Glomerular visceral epithelial cell (primary cell): Measurements from ENCODE around the gene UQCC2.

Experiments used
- DNase-seq: peaks from one replicate; pipeline ENCODE4 v3.0.0-alpha.2; 2016; ENCODE audit errors: extremely low spot score

UQCC2 gene

DNA sequence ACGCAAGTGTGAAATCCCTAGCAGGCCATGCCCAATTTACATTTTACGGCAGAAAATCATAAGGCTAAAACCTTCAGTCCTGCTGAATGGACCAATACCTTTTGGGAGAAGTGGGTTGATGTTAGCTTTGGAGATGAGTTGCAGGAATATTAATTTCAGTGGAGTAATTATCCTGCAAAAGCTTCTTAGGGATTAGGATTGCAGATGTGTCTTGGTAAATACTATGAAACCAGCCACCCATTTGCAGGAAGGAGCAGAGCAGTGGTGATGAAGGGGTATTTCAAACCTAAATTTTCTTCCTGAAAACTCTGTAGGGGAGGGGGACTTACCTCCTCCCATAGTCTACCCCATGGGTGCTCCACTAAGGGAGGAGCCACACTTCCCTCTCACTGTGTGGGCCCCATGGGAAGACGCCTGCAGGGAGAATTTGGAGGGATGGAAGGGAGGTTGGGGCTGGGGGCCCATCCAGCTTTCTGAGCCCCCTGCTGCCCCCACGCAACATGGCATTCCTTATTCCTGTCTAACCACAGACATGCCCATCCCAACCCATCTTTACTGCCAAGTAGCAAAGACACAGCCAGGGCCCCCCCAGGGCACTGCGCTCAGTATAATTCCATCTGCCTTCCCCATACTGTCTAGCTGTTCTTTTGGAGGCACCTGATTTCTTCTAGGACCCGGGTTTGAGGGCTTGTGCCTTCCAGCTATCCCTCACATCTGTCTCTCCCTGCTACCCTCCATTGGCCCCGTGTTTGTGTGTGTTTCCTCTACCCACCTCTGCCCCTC lies 14.6 kb upstream of the UQCC2 start:
- no peak for DNase-seq

- DNase-seq: no peak
Measured at GRCh38 chr6:33725222-33725621, 13.7 kb upstream of the UQCC2 start.

DNA sequence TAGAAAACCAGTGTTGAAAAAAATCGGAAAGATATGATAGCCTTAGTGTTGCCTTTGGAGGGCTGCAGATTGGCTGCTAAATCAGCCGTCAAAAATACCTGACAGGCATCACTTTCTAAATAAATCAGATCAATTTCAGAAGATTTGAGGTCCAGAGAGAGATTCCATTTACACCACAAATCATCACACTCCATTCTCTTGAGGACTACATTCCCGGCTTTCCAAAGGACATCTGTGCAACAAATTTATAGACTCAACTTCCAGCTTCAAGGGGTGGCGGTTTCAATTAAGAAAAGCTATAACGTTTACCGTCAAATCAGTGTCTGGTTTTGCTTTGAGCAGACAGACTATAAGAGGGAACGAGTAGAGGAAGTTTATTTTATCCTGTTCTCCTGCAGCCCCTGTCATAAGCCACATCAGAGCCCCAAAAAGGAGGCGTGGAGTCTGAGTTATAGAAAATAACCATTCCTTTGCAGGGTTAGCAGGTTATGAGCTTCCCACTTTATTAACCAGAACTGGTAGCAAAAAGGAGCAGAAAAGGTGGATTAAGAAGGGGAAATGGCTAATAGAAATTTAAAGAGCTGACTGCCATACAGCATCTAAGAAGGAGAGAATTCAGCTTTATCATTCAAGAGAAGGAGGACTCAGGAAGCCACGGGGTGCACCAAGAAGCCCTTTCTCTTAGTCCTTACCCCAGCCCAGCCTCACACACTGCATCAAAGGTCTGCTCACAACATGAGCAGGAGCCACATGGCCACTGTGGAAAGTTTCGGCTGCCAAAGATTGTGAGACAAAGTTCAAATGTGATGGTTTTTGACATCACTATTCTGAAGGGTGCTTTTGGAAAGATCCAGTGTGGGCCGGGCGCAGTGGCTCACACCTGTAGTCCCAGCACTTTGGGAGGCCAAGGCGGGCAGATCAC lies 12.9 kb upstream of the UQCC2 start:
- no peak for DNase-seq

- no peak for DNase-seq
Measured at GRCh38 chr6:33723371-33724085, 12.0 kb upstream of the UQCC2 start.

- DNase-seq: no peak
Measured at GRCh38 chr6:33722103-33722623, 10.7 kb upstream of the UQCC2 start.

DNA sequence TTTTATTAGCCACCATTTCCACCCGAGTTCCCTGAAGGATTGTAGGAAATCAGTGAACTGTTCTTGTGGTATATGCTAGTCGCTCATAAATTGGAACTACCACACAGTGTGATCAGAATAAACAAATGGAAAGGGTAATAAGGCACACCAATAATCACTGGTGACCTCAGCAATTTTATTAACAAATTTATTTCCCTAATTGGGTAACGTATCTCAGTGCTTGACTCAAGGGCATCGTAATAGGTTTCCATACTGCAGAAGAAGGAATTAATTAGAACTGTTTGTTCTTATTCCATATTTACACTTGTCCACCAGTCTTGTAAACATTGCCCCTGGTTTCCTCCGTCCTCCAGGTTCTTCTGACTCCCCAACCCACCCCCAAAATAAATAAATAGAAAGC lies 10.0 kb upstream of the UQCC2 start:
- no peak for DNase-seq

- no peak for DNase-seq
Measured at GRCh38 chr6:33720998-33721397, 9.5 kb upstream of the UQCC2 start.

DNA sequence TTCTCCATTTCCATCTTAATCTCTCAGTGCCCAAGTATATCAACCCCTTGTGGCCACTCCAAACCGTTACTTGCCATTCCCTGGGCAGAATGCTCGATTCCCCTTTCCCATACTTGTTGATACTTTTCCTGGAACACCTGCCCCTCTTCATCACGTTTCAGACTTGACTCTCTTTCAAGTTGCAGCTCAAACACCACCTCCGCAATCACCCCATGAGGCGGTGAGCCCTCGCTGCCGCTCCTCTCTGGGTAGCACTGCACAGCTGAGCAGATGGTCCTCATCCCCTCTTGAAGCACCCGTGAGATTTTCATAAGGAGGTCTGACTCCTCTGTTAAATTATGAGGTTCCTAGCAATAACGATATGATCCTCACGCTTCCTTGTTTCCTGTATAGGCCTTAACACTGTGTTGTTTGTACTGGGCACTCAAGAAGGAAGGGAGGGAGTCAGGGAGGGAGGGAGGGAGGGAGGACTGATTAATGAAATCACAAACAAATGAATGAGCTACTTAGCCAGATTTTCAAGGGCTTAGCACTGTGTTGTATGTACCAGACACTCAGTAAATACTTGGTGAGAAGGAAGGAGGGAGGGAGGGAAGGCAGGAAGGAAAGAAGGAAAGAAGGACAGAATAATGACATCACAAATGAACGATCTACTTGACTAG lies 8.0 kb upstream of the UQCC2 start:
- no peak for DNase-seq

DNA sequence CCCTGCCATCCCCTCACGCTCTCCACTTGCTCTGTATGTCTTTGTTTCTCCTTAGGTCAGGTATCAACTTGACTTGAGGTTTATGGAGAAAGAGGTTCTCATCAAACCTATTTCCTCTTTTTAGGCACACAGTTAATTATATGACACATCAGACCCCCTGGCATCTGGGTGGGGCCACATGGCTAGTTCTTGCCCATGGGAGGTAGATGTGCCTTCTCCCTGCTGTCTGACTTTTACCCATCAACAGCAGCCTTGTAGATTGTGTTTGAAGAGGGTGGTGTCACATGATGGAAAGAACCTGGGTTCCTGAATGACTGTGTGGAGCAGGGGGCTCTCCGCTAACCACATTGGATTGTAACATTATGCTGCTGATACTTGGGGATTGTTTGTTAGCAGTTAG lies 7.2 kb upstream of the UQCC2 start:
- no peak for DNase-seq

DNA sequence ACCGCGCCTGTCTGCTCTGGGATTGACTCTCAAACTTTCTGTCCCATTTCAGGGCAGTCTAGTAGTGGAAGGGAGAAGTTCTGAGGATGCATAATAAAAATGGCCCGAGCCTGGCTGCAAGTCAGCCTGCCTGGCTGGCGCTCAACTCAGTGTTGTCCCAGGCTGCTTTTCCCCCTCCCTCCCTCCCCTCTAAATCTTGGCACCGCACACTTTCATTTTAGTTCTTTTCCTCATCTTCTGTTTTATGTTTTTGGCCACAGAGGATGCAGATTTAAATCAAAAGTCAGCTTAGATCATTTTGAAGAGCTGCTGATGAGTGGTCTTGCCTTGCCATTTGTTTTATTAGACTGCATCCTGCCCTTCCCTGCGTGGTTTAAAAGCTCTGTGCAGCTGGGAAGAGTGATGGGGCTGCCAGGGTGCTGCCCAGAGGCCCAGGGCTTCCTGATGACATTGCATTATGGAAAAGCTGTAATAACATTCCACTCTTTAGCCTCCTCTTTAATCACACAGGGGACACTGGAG lies 6.5 kb upstream of the UQCC2 start:
- DNase-seq: no peak

- DNase-seq: no peak
Measured at GRCh38 chr6:33716890-33717632, 5.6 kb upstream of the UQCC2 start.

DNA sequence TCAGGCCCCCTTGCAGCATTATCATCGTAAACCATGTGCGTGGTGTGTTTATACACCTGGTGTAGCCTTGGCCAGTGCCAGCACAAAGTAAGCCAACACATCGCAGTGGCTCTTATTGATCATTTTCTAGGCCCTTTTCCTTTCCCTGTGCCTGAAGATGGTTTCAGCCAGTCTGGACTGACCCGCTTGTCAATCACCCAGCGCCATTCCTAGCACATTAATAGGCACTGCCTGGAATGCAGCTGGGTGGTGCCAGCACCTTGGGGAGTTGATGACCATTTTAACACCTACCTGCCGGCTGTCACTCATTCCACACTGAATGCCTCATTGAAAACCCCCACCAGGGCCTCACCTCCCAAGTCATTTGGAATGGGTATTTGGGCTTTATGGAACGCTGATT lies 4.9 kb upstream of the UQCC2 start:
- no peak for DNase-seq

GRCh38 chr6:33714385-33715040 lies 3.0 kb upstream of the UQCC2 start:
- no peak for DNase-seq

GRCh38 chr6:33713786-33714185 lies 2.3 kb upstream of the UQCC2 start:
- no peak for DNase-seq

GRCh38 chr6:33712914-33713313 lies 1.4 kb upstream of the UQCC2 start:
- DNase-seq: no peak

DNA sequence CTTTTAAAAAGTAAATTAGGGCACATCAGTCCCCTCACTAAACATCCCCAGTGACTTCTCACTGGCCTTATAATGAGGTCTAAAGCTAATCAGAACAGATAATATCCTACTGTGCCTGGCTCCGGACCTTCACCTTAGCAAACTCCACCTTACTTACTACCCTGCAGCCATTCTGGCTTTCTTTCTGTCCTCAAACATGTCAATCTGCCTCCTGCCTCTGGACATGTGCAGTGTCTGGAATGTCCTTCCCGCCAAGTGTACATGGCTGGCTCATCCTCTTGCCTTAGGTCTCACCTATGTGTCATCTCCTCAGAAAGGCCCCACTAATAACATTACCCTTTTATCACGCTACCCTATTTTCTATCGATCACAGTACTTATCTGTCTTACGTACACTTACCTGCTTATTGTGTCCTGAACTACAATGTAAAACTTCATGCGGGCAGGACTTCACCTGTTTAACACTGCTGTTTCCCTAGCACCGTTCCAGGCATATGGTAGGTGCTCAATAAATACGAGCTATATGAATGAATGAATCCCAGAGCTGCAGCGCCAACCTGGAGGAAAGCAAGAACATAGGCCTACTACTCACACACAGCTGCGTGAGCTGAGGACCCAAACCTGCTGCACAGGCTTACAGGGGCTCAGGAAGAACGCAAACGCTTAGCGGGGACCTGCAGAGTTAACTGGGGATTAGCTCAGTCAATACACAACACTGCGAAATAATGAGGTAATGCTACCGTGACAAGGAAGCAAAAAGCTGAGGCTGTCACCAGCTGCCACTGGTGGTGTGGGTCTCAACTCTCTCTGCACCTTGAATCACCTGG lies 991 bp downstream of the UQCC2 start:
- peak; percentile 15 for DNase-seq

GRCh38 chr6:33709605-33710295 lies 1.8 kb downstream of the UQCC2 start:
- DNase-seq: no peak

- no peak for DNase-seq
Measured at GRCh38 chr6:33708516-33709204, 2.8 kb downstream of the UQCC2 start.
